ENCODE data around the gene ATP2A3.

GRCh38 chr17:3887394-3887793 lies 76.8 kb downstream of the ATP2A3 start:
- TF ChIP-seq CTCF (IDR thresholded peaks at IDR 0.05), result no peak
- no peak for TF ChIP-seq POLR2AphosphoS5 (IDR thresholded peaks at IDR 0.05)
